GM18517 (cell line): ENCODE measurements around the gene CDH9.

Experiments used
- ATAC-seq: cut with Tn5 transposase; IDR thresholded peaks from one replicate; pipeline ENCODE4 v1.9.1; 2021; ENCODE audit warnings: mild to moderate bottlenecking, moderate library complexity; ENCODE audit not compliant: unreplicated experiment

Gene CDH9, protein sequence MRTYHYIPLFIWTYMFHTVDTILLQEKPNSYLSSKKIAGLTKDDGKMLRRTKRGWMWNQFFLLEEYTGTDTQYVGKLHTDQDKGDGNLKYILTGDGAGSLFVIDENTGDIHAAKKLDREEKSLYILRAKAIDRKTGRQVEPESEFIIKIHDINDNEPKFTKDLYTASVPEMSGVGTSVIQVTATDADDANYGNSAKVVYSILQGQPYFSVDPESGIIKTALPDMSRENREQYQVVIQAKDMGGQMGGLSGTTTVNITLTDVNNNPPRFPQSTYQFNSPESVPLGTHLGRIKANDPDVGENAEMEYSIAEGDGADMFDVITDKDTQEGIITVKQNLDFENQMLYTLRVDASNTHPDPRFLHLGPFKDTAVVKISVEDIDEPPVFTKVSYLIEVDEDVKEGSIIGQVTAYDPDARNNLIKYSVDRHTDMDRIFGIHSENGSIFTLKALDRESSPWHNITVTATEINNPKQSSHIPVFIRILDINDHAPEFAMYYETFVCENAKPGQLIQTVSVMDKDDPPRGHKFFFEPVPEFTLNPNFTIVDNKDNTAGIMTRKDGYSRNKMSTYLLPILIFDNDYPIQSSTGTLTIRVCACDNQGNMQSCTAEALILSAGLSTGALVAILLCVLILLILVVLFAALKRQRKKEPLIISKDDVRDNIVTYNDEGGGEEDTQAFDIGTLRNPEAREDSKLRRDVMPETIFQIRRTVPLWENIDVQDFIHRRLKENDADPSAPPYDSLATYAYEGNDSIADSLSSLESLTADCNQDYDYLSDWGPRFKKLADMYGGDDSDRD

DNA sequence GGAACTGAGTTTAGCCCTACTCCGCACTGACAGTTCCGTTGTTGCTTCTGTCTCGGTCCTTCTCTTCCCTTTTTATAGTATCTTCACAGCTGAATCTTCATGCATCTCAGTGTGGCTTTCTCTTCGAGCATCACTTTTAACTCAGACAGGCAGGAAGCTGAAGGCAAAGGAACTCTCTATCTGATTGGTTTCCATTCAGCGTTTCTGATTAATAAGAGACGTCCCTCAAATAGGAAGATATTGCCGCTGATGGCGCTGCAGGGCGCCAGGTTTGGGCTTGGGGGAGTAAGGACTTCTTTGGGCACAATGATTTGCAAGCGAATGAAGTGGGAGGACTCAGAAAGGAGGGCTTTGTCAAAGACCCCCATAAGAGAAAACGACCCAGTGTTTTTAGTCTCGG is at the start of gene CDH9:
Gene CDH9 (minus strand): TSS at position 111 of the 400 bp plus-strand sequence. CDS start 50,253 bp downstream, outside the sequence.
- ATAC-seq = no peak

DNA sequence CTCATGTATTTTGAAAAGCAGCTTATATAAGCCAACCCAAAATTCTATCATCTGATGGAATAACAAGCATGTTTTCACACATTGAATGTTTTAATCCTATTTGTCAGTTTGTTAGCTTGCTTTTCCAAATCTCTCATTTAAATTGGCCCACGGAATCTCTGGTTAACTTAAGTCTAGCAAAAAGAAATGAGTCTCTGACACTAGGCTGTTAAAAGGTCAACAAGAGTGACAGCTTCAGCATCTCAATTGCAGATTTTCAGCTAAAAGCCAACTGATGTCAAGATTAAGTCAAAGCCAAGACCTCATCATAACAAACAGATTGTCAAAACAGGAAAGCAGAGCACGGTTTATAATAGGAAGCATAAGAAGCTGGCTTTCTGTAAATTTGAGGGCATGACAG is 49.4 kb upstream of the CDH9 start:
- no peak for ATAC-seq

DNA sequence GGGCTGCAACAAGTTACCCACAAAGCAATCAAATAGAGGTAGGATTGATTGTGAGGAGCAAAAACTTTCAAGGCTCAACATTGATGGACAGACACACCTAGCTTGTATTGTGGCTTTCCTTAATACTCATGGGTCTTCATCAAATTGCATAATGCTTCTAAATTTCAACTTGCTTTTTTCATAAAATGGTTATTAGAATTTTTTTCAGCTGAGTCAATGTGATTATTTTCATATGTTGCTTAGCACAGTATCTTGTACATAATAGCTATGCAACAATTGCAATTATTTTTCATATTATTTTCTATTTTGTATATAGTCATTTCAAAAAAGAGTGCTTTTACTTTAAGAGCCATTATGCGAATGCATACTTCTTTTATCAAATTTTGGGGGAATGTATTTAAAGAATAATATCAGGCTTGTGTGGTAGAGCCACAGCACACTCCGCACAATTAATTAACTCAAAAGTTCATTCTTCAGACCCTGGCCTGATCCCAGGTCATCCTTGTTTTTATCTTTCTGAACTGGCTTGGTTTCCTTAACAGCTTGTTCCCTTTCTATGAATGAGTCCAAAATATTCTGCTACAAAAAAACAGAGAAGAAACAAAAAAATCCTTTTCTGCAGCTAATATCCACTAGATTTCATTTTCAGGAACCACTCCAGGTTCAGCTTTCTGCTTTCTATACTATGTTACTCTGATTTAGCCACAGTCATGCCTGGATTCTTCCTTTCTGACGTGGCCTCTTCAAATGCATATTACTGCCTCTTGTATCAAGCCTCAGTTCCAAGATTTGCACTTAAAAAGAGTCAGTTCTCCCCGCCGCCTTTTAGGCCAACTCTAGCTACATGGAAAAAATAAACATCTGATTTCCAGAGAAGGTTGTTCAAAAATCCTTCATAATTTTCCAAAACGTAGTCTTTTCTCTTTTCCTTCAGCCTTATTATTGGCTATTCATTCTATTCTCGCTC is 45.3 kb upstream of the CDH9 start:
- ATAC-seq = no peak

DNA sequence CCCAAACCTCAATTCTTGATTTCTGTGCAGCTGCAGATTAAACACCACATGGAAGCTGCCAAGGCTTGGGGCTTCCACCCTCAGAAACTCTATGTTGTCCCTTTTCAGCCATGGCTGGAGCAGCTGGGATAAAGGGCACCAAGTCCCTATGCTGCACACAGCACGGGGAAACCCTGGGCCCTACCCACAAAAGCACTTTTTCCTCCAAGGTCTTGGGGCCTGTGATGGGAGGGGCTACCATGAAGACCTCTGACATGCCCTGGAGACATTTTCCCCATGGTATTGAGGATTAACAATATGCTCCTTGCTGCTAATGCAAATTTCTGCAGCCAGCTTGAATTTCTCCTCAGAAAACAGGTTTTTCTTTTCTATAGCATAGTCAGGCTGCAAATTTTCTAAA is 41.8 kb upstream of the CDH9 start:
- no peak for ATAC-seq

DNA sequence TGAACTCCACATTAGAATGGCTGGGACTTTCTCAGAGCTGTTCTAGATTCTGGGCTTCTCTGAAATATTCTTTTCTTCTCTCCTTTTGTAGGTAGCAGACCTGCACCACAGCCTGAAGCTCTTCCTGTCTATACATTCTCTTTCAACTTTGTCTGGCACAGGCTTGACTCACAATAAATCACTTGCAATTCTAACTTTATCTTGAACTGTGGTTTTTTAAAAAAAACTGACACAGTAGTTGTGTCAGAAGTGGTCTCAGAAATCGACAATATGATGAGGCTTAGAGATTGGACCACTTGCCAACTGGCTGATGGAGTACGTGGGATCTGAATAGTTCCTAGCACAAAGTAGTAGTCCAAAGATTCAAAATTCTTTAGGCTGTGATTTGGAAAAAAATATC is 24.1 kb upstream of the CDH9 start:
- no peak for ATAC-seq

DNA sequence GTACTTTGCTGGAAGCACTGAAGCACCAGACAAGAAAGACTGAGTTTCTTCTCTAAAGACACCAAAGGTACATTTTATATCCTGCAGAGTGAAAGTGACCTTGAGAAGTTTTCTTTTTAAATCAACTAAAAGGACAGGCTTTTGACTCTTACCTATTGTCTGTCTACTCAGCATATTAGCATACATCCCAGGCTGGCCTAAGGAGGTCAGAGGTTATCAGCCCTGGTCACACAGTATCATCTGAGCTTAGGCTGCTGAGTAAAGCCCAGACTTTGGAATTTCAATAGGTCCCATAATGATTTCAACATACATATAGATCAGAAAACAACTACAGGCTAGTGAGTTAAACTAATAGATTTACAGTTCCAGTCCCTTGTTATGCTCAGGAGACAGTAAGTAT is 10.1 kb upstream of the CDH9 start:
- no peak for ATAC-seq

DNA sequence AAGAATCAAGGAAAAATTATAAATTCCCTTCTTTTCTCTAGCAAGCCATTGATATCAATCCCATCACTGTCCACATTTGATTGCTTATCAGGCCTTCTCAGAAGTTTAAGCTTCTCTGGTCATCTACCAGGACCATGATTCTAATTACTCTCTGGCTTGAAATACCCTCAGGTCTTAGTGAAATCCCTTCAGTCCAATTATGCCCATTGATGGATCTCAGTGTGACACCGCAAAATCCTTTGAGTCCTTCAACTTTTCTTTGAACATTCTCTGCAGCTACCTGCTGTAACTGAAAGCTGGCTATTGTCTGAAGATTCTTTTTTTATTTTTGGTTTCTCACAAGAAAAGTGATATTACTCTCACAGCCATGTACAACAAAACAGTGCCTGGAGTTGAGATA is 3.0 kb upstream of the CDH9 start:
- ATAC-seq = no peak

DNA sequence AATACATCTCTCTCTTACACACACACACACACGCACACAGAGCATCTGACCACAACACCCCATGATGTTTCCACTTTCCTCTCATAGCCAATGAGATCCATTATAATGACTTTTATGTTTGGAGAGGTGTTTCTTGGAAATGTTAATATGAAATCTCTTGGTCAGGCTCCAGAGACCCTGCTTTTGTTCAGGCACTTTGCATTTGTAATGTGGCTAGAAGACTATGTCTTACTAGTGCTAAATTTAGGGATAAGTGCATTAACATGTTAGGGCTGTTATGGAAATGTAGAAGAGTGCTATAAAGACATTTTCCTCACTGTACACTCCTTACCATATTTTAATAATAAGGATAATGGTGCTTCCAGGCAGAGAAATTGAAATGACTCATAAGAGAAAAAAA is 3.8 kb downstream of the CDH9 start:
- no peak for ATAC-seq

DNA sequence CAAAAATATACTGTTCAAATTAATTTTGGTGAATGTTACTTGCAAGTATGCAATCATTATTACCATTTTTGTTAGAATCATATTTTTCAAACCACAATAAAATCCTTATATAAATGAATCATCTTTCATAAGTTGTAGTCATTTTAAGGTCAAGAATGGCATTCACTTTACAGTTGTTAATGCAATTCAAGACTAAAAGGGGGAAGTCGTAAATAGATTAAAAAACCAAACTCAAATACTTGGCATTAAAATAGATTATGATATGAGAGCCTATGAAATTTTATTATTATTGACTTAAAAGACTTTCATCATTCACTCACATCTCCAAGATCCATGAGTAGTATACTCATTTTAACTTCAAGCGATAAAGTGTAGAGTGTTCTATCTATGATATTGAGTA is 11.6 kb downstream of the CDH9 start:
- ATAC-seq = no peak

DNA sequence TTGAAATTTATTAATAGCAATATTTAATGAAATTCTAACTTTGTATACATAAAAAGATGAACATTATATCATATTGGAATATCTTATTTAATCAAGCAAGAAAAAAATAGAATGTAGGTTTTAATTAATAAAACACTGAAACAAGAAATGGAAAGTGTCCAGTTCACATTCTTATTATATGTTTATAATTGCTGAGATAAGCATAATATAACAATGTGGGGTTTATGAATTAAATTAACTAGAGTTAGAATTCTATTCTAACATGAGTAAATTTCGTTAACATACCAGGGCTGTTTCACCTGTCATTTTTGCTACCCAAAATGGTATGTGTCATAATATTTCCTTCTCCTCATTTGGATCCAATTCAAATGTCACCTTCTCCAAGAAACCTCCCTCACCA is 12.3 kb downstream of the CDH9 start:
- ATAC-seq = no peak

DNA sequence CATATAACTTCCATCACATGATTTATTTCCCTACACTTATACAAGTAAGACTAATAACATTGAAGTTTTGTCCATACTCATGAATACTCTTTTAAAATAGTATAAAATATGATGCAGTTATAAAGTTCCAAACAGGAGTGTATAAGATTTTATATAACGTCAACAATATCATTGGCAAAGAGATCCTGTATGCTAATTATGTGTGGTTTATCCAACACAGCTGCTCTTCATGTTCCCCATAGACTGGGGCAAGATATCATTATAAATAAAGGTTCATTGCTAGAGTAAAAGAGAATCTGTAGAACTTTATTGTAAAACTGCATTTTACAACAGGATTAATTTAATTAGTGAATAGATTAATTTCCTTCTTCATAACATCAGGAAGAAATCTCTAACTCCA is 16.9 kb downstream of the CDH9 start:
- ATAC-seq = no peak

DNA sequence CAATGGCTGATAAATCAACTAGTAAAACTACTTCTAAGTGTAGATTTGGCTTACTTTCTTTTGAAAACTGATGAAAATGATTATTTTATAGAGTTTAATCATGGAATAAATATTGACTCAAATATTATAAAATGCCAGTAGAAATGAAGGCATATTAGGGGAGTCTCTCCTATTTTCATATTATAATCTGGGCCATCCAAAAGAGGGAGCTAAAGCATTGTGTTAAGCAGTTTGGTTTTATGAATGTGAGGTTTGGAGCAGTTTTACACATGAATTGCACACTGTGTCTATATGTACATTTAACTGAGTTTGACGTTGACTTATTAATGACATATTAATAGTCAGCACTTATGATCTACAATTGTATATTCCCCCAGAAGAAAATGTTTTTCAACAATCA is 17.4 kb downstream of the CDH9 start:
- ATAC-seq = no peak

DNA sequence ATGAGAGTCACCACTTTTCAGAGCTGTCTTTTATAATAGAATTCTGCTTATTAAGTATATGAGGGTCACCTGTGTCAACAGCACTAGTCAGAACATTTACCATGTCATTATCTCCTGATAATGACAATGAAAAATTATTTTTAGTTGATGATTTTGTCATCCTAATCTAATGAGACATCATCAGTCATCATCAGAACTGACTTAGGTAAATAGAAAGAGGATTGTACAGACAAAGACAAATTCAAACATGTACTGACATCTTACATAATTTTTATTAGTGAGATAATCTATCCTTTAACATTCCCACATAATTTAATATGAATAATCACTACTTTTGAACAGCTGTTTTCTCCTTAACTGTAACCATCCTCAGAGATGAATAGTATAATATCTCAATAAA is 22.6 kb downstream of the CDH9 start:
- no peak for ATAC-seq

DNA sequence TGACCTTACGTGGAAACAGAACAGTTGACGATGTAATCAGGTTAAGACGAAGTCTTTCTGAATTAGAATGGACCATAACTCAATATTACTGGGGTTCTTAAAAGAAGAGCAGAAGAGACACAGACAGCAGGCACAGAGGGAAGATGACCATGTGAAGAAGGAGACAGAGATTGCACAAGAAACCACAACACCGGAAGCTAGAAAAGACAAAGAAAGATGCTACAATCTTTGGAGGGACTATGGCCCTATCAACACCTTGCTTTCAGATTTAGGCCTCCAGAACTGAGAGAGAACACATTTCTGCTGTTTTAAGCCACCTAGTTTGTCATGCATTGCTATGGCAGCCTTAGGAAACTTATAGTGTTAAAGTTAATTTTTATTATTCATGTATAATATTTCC is 27.1 kb downstream of the CDH9 start:
- ATAC-seq = no peak

DNA sequence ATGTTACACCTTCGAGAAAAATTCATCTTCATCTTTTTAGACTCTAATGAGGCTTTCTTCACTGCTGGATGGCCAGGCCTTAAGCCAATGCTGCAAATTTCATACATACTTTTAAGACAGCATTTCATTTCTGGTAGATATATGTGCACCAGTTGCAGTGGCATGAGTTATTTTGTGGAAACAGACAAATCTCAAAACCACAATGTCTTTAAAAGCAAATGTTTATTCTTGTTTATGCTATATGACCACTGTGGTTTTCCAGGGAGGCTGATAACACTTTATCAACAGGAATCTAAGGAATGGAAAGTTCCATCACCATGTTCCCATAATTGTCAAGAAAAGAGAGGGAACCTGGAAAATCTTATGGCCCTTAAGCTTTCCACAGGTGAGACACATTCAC is 27.7 kb downstream of the CDH9 start:
- ATAC-seq = no peak

DNA sequence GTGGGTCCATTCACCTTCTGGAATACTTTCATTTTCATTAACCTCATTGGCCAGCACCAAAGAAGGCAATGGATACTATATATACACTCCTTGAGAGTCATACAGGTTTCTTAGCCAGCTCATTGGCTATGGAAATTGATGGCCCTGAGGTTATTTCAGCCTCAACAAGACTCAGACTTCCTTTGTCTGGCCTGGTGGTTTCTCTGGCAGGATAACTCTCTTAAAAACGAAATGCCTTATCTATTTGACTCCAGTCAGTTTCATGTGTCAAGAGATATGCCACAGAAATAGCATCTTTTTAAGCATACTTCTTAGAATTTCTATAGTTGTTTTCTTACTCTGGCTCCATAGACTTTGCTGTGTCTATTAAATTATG is 28.9 kb downstream of the CDH9 start:
- ATAC-seq = no peak

DNA sequence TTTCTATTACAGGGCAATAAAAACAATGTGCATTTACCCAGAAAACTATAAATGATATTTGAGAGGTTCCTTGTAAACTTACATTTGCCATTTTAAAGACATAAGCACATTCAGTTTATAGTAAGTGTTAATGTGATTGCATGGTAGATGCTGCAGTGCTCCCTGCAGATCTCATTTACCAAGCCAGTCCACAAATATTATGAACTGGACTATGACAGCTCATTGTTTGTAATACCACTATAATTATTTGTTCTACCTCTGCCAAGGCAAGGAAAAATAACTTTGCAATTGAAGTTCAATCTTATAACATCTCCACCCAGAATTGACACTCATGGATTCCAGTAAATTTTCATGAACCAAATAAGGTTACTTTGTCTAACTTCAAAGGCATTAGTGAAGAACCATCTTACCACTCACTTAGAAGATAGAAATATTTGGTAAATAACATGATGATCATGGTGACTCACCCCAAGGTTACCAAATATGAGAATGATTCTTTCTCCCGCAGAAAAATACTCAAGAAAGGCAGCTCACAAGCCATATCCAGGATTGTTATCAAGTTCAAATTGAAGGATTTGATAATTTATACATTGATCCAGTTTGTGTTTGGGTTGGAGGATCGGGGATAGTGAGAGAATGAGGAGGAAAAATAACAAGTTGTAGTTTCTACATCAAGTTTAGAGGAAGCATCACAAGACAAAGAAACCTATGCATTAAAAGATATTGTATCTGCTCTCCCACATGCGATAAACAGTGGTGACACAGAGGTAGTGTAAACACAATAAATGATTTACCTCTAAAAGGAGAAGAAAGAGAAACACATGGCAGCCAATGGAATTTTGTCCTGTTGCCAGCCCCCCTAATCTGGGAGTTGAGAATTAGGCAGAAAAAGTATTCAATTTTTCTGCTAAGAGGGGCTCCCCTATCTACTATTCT is 29.5 kb downstream of the CDH9 start:
- ATAC-seq = no peak

DNA sequence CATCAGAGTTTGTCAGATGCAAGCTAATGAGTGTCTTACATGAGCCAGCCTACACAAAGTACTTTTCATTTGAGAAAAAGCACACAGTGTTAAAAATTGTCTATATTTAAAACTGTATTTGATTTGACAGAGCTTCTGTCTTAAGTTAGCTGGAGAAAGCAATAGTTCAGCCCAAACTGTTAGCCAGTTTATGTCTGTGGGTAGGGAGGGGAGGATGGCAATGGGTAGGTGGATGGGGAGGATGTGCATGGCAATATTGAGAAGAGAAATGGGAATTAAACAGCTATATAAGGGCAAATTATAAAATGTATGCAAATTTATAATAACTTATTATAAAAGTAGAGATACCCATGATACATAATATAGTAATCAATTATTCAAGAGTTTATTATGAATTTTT is 31.3 kb downstream of the CDH9 start:
- no peak for ATAC-seq

DNA sequence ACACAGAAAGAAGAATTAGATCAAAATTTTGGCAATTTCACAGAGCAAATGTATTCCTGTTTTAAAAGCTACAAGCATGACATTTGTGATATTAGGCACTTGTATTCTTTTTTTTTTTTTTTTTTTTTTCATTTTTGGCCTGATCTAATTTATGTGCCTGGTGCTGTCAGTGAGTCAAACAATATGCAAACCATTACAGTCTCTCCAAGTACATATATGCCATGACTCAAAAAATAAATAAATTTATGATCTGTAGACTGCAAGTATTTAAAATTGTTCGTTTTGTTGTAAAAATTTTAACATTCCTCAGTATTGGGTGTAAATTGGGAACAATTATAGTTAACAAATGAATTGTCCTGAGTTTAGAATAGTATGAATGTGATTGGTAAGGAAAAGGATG is 51.4 kb downstream of the CDH9 start:
- no peak for ATAC-seq

DNA sequence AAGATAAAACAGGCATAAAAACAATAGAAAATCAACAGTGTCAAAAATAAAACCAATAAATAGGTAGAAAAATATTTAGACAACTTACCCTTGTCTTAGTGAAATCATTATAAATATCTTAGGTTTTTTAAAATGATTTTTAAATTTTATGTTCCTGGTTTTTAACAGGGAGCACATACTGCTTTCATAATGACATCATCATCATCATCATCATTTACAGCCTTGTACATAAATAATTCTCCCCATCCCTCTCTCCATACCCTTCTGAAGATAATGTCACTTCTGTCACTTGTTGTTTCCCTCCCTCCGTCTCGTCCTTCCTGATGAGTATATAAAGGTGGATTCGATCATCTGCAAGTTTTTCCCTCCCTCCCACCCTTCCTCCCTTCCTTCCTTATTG is 56.6 kb downstream of the CDH9 start:
- no peak for ATAC-seq
